22Rv1 (cell line): ENCODE results near the gene GALNT18.

ENCODE experiments used
- H3K27ac ChIP-seq: fragments of 450-650 bp; 2 replicates; pipeline ENCODE4 v1.5.1; 2017
- CTCF ChIP-seq: fragments of 450-650 bp; IDR thresholded peaks from 2 replicates; pipeline ENCODE4 v1.5.1; 2017; ENCODE audit warnings: mild to moderate bottlenecking
- ZFX ChIP-seq: fragments of 450-650 bp; IDR thresholded peaks from 2 replicates; pipeline ENCODE4 v1.6.1; 2017; ENCODE audit warnings: antibody characterized with exemption, borderline replicate concordance

Gene GALNT18

DNA sequence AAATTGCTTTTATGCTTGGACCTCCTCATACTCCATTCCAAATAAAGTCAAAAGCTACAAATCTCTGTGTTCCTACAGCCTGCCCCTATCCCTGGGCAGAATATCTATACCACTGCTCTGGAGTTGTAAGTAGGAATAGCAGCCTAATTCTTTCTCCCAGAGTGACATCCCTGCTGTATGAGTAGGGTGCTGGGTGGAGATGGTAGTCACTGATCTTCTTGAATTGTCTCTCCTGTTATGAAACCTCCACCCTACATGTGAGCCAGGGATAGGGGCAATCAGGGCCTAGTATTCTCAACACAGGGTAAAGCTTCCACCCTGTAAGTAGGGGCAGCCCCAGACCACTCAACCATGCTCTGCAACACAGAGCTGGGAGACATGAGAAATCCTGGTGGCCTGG is 19.8 kb downstream of the GALNT18 start:
- no peak for TF ChIP-seq CTCF
- no peak for TF ChIP-seq ZFX
- H3K27ac ChIP-seq: no peak overlapping the region

- H3K27ac ChIP-seq: no peak overlapping the region
- no peak for TF ChIP-seq ZFX
Observed at GRCh38 chr11:11600288-11600687, 21.5 kb downstream of the GALNT18 start.

- TF ChIP-seq ZFX (no peak), CTCF (no peak)
- H3K27ac ChIP-seq: no peak overlapping the region
Observed at GRCh38 chr11:11598243-11598642, 23.6 kb downstream of the GALNT18 start.

DNA sequence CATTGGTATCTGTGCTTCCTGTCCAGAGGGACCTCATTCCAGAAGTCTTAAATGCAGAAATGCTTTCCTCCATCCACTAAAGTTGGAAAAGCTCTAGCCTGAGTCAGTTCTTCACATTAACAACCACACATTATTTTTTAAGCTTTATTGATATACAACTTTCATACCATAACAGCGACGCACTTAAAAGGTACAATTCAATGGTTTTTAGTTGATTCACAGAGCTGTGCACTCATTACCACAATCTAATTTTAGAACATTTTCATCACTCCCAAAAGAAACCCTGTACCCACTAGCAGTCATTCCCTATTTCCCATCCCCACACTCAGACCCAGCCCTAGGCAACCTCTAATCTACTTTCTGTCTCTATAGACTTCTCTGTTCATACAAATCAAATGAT is 27.6 kb downstream of the GALNT18 start:
- TF ChIP-seq CTCF (no peak), ZFX (no peak)
- no peak overlapping the region for H3K27ac ChIP-seq

- no peak for TF ChIP-seq ZFX
- no peak overlapping the region for H3K27ac ChIP-seq
Observed at GRCh38 chr11:11592146-11592684, 29.6 kb downstream of the GALNT18 start.

DNA sequence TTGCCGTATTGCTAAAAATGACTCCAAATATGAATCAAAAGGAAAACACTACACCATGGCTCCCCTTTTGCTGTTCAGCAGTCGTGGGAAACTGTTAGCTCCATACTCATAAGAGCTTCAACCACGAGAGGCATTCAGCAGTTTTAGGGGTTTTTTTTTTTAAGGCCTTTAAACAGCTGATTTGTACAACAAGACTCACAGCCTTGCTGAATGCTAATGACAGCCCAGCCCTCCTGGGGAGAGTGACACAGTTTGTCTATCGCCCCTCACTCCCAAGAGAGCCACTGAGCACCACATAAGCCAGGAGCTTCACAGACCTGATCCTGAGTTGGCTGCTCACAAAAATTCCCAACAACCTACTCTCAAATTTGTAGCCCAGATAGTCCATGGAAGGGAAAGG is 32.4 kb downstream of the GALNT18 start:
- no peak overlapping the region for H3K27ac ChIP-seq
- TF ChIP-seq CTCF (no peak), ZFX (no peak)

DNA sequence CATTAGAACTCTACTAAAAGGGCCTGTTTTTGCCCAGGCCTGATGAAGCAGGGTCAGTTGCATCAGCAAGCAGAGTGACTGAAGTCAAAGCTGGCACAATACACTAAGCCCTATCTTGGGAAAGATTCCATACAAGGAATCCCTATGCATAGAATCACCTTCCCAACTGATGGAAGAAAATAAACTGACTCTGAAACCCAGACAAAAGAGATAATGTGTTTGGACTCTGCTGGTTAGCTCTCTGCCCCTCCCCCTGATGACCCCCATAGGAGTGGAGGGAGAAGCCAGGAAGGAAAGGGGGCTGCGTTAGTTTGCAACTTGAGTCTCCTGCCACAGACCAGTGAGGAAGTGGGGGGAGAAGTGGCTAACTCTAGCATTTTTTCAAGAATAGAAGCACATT is 32.9 kb downstream of the GALNT18 start:
- no peak for TF ChIP-seq CTCF
- TF ChIP-seq ZFX: no peak
- no peak overlapping the region for H3K27ac ChIP-seq

DNA sequence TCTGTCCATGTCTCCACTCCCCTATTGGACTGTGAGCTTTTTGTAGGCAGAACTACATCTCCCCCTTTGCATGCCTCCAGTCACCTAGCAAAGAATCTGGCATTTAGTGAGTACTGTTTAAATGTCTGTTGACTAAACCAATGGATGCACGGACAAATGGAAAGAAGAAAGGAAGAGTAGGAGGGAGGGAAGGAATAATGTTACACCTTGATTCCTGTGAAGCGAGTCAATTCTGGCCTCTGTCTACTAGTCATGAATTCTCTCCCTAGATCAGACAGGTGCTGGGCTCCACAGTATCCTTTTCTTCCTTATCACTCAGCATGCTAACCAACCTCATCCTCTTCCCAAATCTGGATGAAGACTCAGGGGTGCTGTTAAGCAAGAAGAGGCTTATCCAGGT is 33.6 kb downstream of the GALNT18 start:
- no peak for TF ChIP-seq ZFX
- no peak for TF ChIP-seq CTCF
- no peak overlapping the region for H3K27ac ChIP-seq
